ENCODE results near the gene MSI2.
"Not testable (repeated sequence)": the region's sequence is repeated elsewhere in the genome, so short reads cannot be mapped to it uniquely, and the experiment has no call there.

MSI2 gene

GRCh38 chr17:57489321-57489720 is 233.0 kb downstream of the MSI2 start:
- no peak for DNase-seq

- DNase-seq, result no peak
These were observed 234.0 kb downstream of the MSI2 start for GRCh38 chr17:57490111-57490845.

DNA sequence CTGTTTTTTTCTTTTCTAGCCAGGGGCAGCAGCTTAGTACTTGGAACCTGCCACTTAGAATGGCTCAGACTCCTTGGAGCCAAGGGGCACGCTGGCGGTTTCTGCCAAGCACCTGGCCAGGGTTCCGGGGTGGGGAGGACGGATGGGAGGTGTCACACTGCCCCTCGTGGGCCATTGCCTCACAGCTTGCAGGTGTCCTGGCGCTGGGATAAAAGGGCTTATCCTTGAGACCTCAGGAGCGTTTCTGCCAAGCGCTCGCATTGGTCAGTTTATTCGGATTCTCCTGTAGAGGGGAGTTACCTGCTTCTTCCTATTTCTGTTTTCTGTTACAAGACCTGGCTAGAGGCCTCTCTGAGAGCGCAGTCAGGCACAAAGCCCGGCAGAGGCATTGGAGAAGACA is 234.6 kb downstream of the MSI2 start:
- no peak for DNase-seq

- no peak for DNase-seq
These were observed 236.8 kb downstream of the MSI2 start for GRCh38 chr17:57493171-57493570.

- DNase-seq, result no peak
These were observed 237.3 kb downstream of the MSI2 start for GRCh38 chr17:57493625-57494024.

- no peak for DNase-seq
These were observed 238.1 kb downstream of the MSI2 start for GRCh38 chr17:57494443-57494842.

DNA sequence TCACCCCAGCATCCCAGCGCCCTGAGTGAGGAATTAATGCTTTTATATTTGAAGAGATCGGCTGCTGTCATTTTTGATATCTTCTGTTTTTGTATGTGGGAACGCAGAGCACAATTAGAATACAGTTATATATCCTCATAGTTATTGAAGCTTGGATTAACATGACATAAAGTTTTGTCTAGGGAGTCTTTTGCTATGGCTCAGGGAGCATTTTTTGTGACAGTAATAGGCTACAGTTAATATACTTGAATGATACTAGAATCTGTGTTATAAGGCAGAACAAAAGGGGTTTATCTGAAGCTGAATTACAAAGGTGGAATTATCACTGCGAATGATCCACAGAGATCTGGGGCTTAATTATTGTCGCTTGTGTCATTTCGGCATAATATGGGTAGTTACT is 239.4 kb downstream of the MSI2 start:
- no peak for DNase-seq

DNA sequence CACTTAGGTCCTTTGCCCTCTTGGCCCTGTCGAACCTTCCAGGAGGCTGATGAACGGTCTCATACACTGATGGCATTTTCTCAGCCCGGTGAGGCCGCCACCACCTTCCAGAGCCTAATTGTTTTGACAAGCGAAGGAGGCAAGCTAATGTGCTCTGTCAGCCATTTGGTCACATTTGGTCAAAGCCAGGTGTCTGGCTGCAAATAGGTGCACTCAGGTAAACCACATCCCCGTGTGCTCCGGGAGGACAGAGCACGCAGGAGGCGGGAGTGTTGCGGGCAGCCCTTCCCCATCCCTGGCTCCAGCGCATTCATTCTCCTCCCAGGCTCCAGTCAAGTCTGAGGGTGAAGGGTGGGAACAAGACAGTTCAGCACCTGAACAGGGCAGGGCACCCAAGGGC is 240.1 kb downstream of the MSI2 start:
- no peak for DNase-seq

DNA sequence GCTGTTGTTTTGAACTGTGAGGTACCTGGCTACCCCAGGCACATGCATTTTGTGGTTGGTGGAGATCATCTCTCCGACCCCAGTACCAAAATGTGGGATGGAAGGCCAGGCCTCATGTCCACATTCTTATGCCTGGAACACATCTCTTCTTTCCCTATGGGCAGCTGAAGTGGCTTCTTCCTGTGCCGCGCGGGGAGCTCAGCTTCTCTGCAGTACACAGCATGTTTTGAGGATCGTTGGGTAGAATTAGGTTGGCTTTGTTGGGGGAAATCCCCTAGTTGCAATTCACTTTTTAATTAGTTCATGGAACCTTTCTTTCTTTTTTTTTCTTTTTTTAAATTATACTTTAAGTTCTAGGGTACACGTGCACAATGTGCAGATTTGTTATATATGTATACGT is 242.1 kb downstream of the MSI2 start:
- DNase-seq, result no peak

GRCh38 chr17:57499221-57499620 is 242.9 kb downstream of the MSI2 start:
- not testable (repeated sequence) for DNase-seq

DNA sequence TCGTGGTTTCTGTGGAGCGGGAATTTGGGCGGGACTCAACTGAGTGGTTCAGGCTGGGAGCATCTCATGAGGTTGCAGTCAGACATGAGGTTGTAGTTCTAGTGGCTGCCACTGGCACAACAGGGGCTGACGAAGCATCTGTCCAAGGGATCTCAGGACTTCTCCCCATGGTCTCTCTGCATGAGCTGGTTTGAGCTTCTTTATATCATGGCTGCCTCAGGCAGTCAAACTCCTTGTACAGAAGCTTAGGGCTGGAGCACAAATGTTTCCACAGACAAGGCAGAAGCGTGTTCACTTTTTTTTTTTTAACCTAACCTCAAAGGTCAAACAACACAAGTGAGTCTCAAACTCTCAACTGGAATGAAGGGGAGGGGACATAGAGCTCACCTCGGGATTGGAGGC is 243.3 kb downstream of the MSI2 start:
- no peak for DNase-seq

DNA sequence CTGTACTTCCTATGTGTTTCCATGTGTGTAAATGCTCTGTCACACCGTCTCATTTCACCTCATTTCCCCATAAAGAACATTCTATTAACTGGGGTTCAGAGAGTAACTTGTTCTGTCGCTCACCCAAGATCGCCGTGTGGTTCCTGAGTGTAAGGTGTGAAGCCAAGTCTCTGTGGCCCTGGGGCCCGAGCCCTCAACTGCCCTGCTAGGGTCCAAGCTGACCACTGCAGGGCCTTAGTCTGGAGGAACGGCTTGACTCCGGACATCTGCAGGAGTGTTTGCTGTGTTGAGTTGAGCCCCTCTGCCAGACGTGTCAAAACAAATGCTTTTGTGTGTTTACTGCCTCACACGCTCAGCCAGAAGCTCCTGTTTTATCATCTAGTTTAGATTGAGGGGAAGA is 244.7 kb downstream of the MSI2 start:
- DNase-seq, result no peak

DNA sequence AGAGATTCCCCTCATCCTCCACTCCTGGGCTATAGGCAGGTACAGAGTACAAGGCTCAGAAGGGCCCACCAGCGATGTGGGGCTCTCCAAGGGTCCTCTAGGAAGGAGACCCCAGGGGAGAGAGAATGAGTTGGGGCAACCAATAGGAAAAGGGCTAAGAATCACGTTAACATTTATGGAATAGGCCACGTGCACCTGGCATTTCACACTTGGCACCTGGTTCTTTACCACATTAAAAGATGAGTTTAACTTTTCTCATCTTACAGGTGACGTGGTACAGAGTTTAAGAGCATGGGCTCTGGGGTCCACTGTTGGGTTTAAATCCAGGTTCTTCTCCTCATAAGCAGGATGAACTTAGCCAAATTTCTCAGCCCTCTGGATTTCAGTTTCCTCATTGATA is 245.7 kb downstream of the MSI2 start:
- no peak for DNase-seq

- DNase-seq, result no peak
These were observed 246.5 kb downstream of the MSI2 start for GRCh38 chr17:57502811-57503241.

DNA sequence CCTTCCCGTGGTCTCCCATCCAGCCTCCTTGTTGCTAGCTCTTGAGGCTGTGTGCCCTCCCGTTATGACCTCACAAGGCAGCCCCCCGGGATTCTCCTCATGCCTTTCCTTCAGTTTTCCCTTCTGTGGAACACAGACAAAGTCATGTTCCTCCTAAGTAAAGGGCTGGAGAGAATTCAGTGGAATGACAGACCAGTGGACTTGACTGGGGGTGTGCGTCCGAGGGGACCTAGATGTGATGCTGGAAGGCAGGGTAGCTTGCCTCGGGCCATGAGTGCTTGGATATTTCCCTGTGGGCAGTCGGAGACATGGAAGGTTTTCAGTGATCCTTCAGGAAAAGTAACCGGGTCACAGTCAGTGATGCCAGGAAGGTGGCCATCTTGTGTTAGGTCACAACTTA is 247.9 kb downstream of the MSI2 start:
- no peak for DNase-seq

- no peak for DNase-seq
These were observed 249.8 kb downstream of the MSI2 start for GRCh38 chr17:57505841-57506773.

- DNase-seq, result no peak
These were observed 250.4 kb downstream of the MSI2 start for GRCh38 chr17:57506774-57507127.

- no peak for DNase-seq
These were observed 251.5 kb downstream of the MSI2 start for GRCh38 chr17:57507828-57508227.

DNA sequence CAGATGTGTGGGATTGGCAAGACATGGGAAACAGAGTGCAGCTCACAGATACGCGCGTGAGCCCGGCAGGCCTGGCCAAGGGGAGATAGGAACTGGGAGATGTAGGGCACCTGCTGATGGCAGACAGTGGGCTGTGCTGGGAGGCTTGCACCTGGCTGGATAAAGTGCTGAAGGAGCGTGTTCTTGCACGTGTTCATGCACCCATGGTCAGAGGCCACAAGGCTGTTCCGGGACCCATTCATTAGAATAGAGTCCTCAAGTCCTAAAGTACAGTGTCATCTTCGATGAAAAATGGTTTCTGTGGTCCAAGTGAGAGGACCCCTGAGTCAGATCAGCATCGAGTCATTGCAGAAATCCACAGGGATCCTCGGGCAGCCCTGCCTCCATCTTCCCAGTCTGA is 252.3 kb downstream of the MSI2 start:
- no peak for DNase-seq

DNA sequence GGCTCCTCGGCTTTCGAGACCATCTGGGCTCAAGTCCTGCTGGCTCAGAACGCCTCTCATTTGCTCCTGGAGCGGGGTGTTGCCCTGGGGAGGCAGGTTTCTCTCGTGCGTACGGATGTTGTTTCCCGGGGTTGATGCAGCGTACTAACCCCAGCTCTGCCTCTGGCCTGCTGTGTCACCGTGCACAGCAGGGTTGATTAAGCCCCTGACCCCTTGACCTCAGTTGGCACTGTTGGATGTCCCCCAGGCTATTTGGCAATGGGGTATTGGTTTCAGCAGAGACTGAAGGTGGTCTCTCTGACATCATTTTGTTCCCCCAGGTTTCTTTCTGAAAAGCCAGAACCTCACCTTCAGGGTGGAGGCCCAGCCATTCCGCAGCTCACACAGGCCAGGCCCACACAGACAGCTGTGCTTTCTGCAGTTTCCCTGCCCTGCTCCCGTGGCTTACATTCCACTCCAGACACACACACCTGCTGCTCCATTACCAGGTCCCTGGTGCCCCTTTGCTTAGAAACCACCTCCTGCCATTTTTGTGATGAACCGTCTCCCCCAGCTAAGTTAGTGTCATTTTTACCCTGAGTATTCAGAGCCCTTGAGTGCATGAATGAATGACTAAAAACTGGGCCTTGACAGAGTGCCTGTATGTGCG is 255.3 kb downstream of the MSI2 start:
- no peak for DNase-seq

- no peak for DNase-seq
These were observed 255.9 kb downstream of the MSI2 start for GRCh38 chr17:57512258-57512657.

GRCh38 chr17:57512691-57513090 is 256.4 kb downstream of the MSI2 start:
- no peak for DNase-seq

DNA sequence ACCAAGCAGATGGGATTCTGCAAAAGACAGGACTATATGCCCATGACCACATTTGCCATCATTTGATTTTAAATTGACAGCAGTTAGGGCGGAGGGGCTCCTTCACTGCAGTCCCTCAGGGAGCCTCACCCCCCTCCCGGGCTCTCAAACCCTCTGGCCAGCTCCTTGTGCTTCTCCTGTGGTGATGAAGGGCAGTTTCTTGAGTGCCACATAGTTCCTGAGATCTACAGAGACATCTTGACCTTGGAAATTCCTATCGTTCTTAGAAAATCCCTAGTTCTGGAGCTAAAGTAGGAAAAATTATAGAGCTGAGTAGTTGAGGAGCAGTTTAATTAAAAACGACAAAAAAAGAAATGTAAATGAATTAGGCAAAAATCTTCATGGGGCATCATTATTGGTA is 257.2 kb downstream of the MSI2 start:
- DNase-seq, result no peak

- DNase-seq, result no peak
These were observed 258.3 kb downstream of the MSI2 start for GRCh38 chr17:57514614-57515013.

All from stimulated activated naive CD4-positive, alpha-beta T cell (primary cell).